Ovary (tissue), 10 donors: ENCODE measurements around the gene TNFRSF4. TPM values are rescaled to one million over a fixed set of nuclear protein-coding genes. Genes with fewer than 3 reads are reported as not detected.
A peak's percentile ranks its signal among the peaks of the same experiment; 100 is the strongest.

Experiments used
- DNase-seq, 5 donors: peaks; one replicate each; pipeline ENCODE4 v3.0.0-alpha.2; 2019 to 2020
- H3K27ac ChIP-seq, 2 donors: fragments of 200-600 bp; one replicate each; pipeline versions ENCODE4 v1.5.1 to v1.8.0; 2019 to 2022
- H3K27me3 ChIP-seq: fragments of 200-600 bp; one replicate; pipeline ENCODE4 v1.8.0; 2022
- H3K36me3 ChIP-seq: fragments of 200-600 bp; sonication (generic); one replicate; pipeline ENCODE4 v1.5.1; 2019
- H3K4me1 ChIP-seq: one replicate; pipeline ENCODE4 v1.8.1; 2013; ENCODE audit warnings: mild to moderate bottlenecking, moderate library complexity; ENCODE audit not compliant: insufficient read depth
- H3K4me3 ChIP-seq: fragments of 200-600 bp; sonication (generic); one replicate; pipeline ENCODE4 v1.5.1; 2017
- H3K9me3 ChIP-seq, 2 donors: fragments of 200-600 bp in 1 of 2; sonication (generic) in 1 of 2; one replicate each; pipeline versions ENCODE4 v1.5.1 to v1.8.1; 2013 to 2019; ENCODE audit warnings: mild to moderate bottlenecking in 1 of 2, moderate library complexity in 1 of 2
- EP300 ChIP-seq: sonication (generic); formaldehyde crosslinking; IDR thresholded peaks from one replicate; pipeline ENCODE4 v1.6.1; 2017; ENCODE audit warnings: antibody characterized with exemption
- POLR2A ChIP-seq: fragments of 450-650 bp; IDR thresholded peaks from one replicate; pipeline ENCODE4 v1.6.1; 2017; ENCODE audit warnings: antibody characterized with exemption, mild to moderate bottlenecking, moderate library complexity
- WGBS, 3 donors: extraction: QIAGEN DNeasy Blood & Tissue Kit in 1 of 3; methylation state at CpG; one replicate each; pipeline versions ENCODE4 v1.1.5 to v1.1.7; 2013 to 2017; 5-methylcytosine and 5-hydroxymethylcytosine counted together
- intact Hi-C, 4 donors: fragments of 100-400 bp; cut with DNase I; formaldehyde crosslinking; loops; one replicate each; pipeline versions ENCODE4 v1.11.0 to v1.15.1; 2022 to 2023
- long read RNA-seq, 3 donors: library from polyadenylated mRNA in 2 of 3; unstranded in 2 of 3; transcript quantifications; one replicate each; pipeline ENCODE4 v2.0.0 and lab custom pipeline, GENCODE V29; 2021 to 2026
- polyA plus RNA-seq, 2 donors: library from polyadenylated mRNA; stranded (reverse); fragments of 200-250 nt in 1 of 2; fragments of 350-450 nt in 1 of 2; fragmentation: Illumina TruSeq in 1 of 2; extraction: RNeasy Lipid Tissue Mini Kit (QIAGEN cat#74804) in 1 of 2; gene quantifications; one replicate each; pipeline ENCODE4 v1.2.3, GENCODE V29; 2013 to 2014
- total RNA-seq, 7 donors: library from RNA; depleted of rRNA in 2 of 7; stranded (reverse); fragments of >200 nt in 2 of 7; fragmentation: NEBNext Ultra II Directional in 3 of 7; extraction: Animal tissue kit (Norgen Biotek cat#: 25700) in 3 of 7; gene quantifications; one replicate each; pipeline versions ENCODE4 v1.1.0 to v1.2.4, GENCODE V29; 2016 to 2023
- TF ChIP-seq, protein P1 (sequence below), 3 donors: fragments of 450-650 bp in 2 of 3; fragments of 200-600 bp in 1 of 3; IDR thresholded peaks; one replicate each; pipeline versions ENCODE4 v1.5.1 to v1.8.0; 2016 to 2022; ENCODE audit warnings: antibody characterized with exemption in 3 of 3, mild to moderate bottlenecking in 1 of 3
- donor health status: DM: no; HTN: no; CAD: no; lungs with moderate emphysema.
- donor health status: DM: no; HTN: no; CAD: no.
- donor health status: Bipolar disorder and iron deficiency.
- donor health status: DM: yes; HTN: yes; CAD: no.
- donor health status: DM: no; HTN: no; CAD: no.
- donor health status: DM: yes; HTN: yes; CAD: no.

The TNFRSF4 gene
- total RNA-seq (1 to 10 TPM in 3 of 7 donors, under 1 TPM in 4; 0.37 to 1.8 (median 0.71) TPM), polyA plus RNA-seq (1 to 10 TPM in 1 of 2 donors, not detected in 1; 2.5 TPM)
- long read RNA-seq, donor 1, partial matches to known transcripts: 0 of 2 reads
- long read RNA-seq, donor 1, other reads (novel, unspliced or antisense): 1 of 2 reads
- long read RNA-seq, donor 2: 0 reads
- long read RNA-seq, donor 3: 0 reads

DNA sequence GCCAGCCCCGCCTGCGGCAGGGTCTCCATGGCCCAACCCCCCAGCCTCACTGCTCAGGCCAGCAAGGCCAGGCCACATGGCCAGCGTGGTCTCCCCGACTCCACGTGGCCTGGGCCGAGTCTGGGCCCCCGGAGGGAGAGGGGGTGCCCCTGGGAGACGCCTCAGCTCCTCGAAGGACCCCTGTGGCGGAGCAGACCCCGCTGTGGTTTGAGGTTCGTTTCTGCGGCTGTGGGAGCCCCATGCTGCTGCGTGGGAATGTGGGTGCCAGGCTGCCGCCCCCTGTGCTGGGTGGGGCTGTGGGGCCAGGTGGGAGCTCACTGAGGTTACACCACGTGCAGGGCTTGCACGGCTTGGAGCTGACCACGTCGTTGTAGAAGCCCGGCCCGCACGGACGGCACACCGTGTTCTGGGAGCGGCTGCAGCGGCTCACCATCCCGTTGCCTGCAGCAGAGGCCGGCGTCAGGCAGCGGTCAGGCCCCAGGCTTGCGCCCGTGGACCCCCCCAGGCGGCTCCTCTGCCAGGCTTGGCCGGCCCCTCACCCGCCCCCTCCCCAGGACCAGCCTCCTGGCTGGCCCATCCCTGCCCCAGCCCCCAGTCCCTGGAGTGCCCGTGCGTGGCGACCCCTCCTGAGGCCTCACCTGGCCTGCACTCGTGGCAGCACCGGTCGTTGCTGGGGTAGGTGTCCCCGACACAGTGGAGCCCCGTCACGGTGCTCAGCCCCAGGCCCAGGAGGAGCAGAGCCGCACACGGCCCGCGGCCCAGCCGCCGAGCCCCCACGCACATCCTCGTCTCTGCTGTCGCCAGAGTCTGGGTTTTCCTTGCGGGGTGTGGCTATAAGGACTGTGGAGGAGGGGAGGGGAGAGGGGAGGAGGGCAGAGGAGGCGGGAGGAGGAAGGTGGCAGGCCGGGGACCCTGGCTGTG lies at the start of gene TNFRSF4:
TNFRSF4 (minus strand) TSS at position 809 of the 921 bp plus-strand sequence; CDS start at position 783, 26 bp downstream.
- TF ChIP-seq, protein P1, sequence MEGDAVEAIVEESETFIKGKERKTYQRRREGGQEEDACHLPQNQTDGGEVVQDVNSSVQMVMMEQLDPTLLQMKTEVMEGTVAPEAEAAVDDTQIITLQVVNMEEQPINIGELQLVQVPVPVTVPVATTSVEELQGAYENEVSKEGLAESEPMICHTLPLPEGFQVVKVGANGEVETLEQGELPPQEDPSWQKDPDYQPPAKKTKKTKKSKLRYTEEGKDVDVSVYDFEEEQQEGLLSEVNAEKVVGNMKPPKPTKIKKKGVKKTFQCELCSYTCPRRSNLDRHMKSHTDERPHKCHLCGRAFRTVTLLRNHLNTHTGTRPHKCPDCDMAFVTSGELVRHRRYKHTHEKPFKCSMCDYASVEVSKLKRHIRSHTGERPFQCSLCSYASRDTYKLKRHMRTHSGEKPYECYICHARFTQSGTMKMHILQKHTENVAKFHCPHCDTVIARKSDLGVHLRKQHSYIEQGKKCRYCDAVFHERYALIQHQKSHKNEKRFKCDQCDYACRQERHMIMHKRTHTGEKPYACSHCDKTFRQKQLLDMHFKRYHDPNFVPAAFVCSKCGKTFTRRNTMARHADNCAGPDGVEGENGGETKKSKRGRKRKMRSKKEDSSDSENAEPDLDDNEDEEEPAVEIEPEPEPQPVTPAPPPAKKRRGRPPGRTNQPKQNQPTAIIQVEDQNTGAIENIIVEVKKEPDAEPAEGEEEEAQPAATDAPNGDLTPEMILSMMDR (IDR thresholded peaks at IDR 0.05): no peak
- TF ChIP-seq EP300 (no peak), POLR2A (no peak)
- Histone ChIP-seq H3K36me3 (no peaks in the 10 kb centered on the region), H3K4me3 (no peak within 1 kb of the TSS), H3K27ac (no peak within 1 kb of the TSS), H3K27me3 (no peaks in the 10 kb centered on the region), H3K9me3 (no peaks in the 10 kb centered on the region), H3K4me1 (no peaks in the 10 kb centered on the region)
- peak in 1 of 5 donors; percentile 11 for DNase-seq
- intact Hi-C loops: no loop called here
- WGBS, 3 donors: 44 to 56% (median 50%) methylated on average over 46 to 56 of the region's 56 CpGs

DNA sequence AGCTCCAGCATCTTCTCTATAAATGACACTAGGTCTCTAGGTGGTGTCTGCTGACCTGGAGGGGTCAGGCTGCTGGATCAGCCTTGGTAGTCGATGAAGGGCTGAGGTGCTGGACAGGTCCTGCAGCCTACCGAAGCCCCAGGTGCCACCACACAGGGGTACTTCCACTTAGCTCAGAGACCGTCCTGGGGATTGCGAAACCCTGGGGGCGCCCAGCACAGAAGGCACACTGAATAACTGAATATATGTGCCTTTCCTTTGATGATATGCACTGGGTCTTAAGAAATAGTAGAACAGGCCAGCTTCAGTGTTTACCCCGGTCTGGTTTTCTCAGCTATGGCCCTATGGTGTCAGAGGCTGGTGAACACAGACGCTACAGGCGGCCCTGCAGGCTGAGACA lies 48.8 kb upstream of the TNFRSF4 start:
- peaks cover 4% of the 10 kb centered on the region for H3K36me3 ChIP-seq
- H3K4me3 ChIP-seq: no peak overlapping the region
- WGBS, 3 donors: 90 to 97% (median 93%) methylated on average over 8 of the region's 8 CpGs

DNA sequence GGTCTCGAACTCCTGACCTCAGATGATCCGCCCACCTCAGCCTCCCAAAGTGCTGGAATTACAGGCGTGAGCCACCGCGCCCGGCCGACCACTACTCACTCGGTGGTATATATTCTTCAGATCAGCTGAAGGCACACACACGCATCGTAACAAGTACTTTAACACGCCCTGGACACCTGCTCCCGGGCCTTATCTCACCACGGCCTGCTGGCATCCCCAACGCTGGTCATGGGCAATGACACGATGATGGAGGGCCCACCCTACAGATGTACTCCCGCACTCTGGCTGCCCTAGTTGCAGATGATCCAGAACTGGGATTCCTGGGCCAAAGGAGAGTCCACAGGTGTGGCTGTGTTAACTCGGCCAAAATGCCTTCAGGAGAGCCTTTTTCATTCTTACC lies 48.1 kb upstream of the TNFRSF4 start:
- TF ChIP-seq, protein P1 (IDR thresholded peaks at IDR 0.05): no peak
- TF ChIP-seq EP300: no peak
- TF ChIP-seq POLR2A: no peak
- no peak for DNase-seq
- 92 to 94% (median 93%) methylated on average over 17 of the region's 17 CpGs for WGBS, 3 donors
- Histone ChIP-seq H3K36me3 (peaks cover 4% of the 10 kb centered on the region), H3K27ac (no peak overlapping the region), H3K4me3 (no peak overlapping the region), H3K9me3 (no peaks in the 10 kb centered on the region), H3K27me3 (no peaks in the 10 kb centered on the region), H3K4me1 (no peaks in the 10 kb centered on the region)
- intact Hi-C loops: no loop called here

More for the DNA sequence above, 48.8 kb upstream of the TNFRSF4 start:
- intact Hi-C loops: no loop called here
- Histone ChIP-seq H3K4me1 (no peaks in the 10 kb centered on the region), H3K9me3 (no peaks in the 10 kb centered on the region), H3K27ac (no peak overlapping the region), H3K27me3 (no peaks in the 10 kb centered on the region)
- DNase-seq: no peak
- no peak for TF ChIP-seq EP300
- TF ChIP-seq, protein P1 (IDR thresholded peaks at IDR 0.05): no peak
- no peak for TF ChIP-seq POLR2A

DNA sequence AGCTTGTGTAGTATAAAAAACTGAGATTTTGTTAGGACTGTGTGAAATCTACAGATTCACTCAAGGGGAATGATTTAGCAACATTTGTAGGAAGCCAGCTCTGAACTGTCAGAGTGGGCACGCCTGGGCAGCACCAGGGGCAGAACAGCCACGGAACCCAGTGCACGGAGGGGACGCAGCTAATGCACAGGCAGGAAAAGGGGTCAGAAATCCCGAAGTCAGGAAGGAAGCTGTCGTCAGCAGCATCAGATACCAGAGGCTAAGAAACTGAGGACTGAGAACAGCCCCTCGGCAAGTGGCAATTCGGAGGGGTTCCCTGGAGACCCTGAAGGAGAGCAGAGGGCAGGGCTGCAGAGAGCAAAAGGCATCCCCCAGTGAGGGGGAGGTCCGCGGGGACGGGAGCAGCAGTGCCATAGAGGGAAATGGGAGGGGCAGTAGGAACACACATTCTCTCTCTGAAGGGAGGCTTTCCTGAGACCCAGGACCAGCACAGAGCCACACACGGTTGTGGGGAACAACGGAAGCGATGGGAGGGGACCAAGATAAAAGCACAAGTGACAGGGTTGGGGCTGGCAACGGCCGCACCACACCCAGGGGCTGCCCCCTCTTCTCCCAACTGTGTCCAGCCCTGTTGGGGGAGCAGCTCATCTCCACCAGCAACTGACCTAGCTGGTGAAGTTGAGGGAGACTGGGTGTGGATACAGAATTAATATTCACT lies 47.0 kb upstream of the TNFRSF4 start:
- no peaks in the 10 kb centered on the region for H3K4me1 ChIP-seq
- DNase-seq: no peak
- no peaks in the 10 kb centered on the region for H3K9me3 ChIP-seq
- TF ChIP-seq EP300 (no peak), POLR2A (no peak)
- TF ChIP-seq, protein P1 (IDR thresholded peaks at IDR 0.05): no peak
- WGBS, 3 donors: 76 to 79% (median 78%) methylated on average over 16 of the region's 16 CpGs
- no peak overlapping the region for H3K27ac ChIP-seq
- intact Hi-C loops: no loop called here
- H3K36me3 ChIP-seq: peaks cover 4% of the 10 kb centered on the region
- no peaks in the 10 kb centered on the region for H3K27me3 ChIP-seq
- no peak overlapping the region for H3K4me3 ChIP-seq
